CD14-positive monocyte (primary cell): Measurements from ENCODE around the gene EPHX1. TPM values are rescaled to one million over a fixed set of nuclear protein-coding genes. Genes with fewer than 3 reads are reported as not detected.
"Not testable (repeated sequence)": the region's sequence is repeated elsewhere in the genome, so short reads cannot be mapped to it uniquely, and the experiment has no call there.

Experiments used
- DNase-seq, 3 donors: peaks; one replicate each; pipeline ENCODE4 v3.0.0-alpha.2; 2011 to 2022
- H2AFZ ChIP-seq: 2 replicates; pipeline ENCODE4 v1.6.0; 2012; ENCODE audit warnings: mild to moderate bottlenecking, low read depth, low read length, inconsistent platforms; ENCODE audit not compliant: insufficient read depth, poor library complexity, severe bottlenecking
- H3K27ac ChIP-seq, 2 donors: 1 replicate in 1 of 2; 2 replicates in 1 of 2; pipeline ENCODE4 v1.5.1; 2012 to 2013; ENCODE audit warnings: low read length in 2 of 2, control low read depth in 1 of 2, inconsistent platforms in 1 of 2, low read depth in 1 of 2, mild to moderate bottlenecking in 1 of 2
- H3K27me3 ChIP-seq, 2 donors: one replicate each; pipeline versions ENCODE4 v1.6.0 to v1.6.1; 2011 to 2013; ENCODE audit warnings: low read length in 2 of 2; ENCODE audit not compliant: control insufficient read depth in 2 of 2, insufficient read depth in 2 of 2
- H3K36me3 ChIP-seq, 2 donors: replicated peaks in 1 of 2; 1 replicate in 1 of 2; 2 replicates in 1 of 2; pipeline versions ENCODE4 v1.5.1 to v1.6.1; 2012 to 2013; ENCODE audit warnings: low read length in 2 of 2, control low read depth in 1 of 2, inconsistent platforms in 1 of 2, mild to moderate bottlenecking in 1 of 2; ENCODE audit not compliant: insufficient read depth in 2 of 2, control insufficient read depth in 1 of 2
- H3K4me1 ChIP-seq, 2 donors: 1 replicate in 1 of 2; 2 replicates in 1 of 2; pipeline versions ENCODE4 v1.5.1 to v1.6.1; 2012 to 2013; ENCODE audit warnings: low read length in 2 of 2, control low read depth in 1 of 2, inconsistent platforms in 1 of 2, mild to moderate bottlenecking in 1 of 2, moderate library complexity in 1 of 2; ENCODE audit not compliant: insufficient read depth in 2 of 2, control insufficient read depth in 1 of 2
- H3K4me2 ChIP-seq: replicated peaks from 2 replicates; pipeline ENCODE3; 2012; ENCODE audit warnings: low read length, moderate library complexity, mild to moderate bottlenecking; ENCODE audit not compliant: poor library complexity, severe bottlenecking; ENCODE audit errors: extremely low read depth
- H3K4me3 ChIP-seq, 3 experiments: fragments of 200-600 bp in 1 of 3; sonication (generic) in 1 of 3; replicated peaks in 1 of 3; 1 replicate in 2 of 3; 2 replicates in 1 of 3; pipeline ENCODE4 v1.5.1; 2011 to 2013; ENCODE audit warnings: low read length in 3 of 3, mild to moderate bottlenecking in 3 of 3, control low read depth in 2 of 3, low read depth in 2 of 3, inconsistent platforms in 1 of 3, moderate library complexity in 1 of 3
- H3K79me2 ChIP-seq: 2 replicates; pipeline ENCODE4 v1.6.0; 2012; ENCODE audit warnings: mild to moderate bottlenecking, control low read depth, inconsistent platforms, low read length, moderate library complexity; ENCODE audit not compliant: insufficient read depth
- H3K9ac ChIP-seq: 2 replicates; pipeline ENCODE4 v1.6.0; 2017; ENCODE audit warnings: low read length, mild to moderate bottlenecking; ENCODE audit not compliant: insufficient read depth, poor library complexity, severe bottlenecking
- H3K9me3 ChIP-seq, 2 donors: replicated peaks in 1 of 2; 1 replicate in 1 of 2; 2 replicates in 1 of 2; pipeline versions ENCODE4 v1.5.1 to v1.6.1; 2012 to 2013; ENCODE audit warnings: low read length in 2 of 2, control low read depth in 1 of 2; ENCODE audit not compliant: control insufficient read depth in 1 of 2, insufficient read depth in 1 of 2
- H4K20me1 ChIP-seq: 2 replicates; pipeline ENCODE4 v1.6.0; 2012; ENCODE audit warnings: mild to moderate bottlenecking, low read length, control low read depth, moderate library complexity; ENCODE audit not compliant: insufficient read depth
- H3K27ac Mint-ChIP-seq, 7 donors: one replicate each; pipeline ENCODE4 v1.8.0; 2020; ENCODE audit warnings: mild to moderate bottlenecking in 7 of 7, mixed read lengths in 7 of 7, moderate library complexity in 6 of 7, inconsistent platforms in 2 of 7
- H3K27me3 Mint-ChIP-seq, 3 donors: one replicate each; pipeline ENCODE4 v1.8.0; 2021 to 2022; ENCODE audit warnings: low read depth in 3 of 3, mild to moderate bottlenecking in 3 of 3, mixed read lengths in 3 of 3, moderate library complexity in 3 of 3, inconsistent platforms in 1 of 3
- H3K36me3 Mint-ChIP-seq, 2 donors: one replicate each; pipeline ENCODE4 v1.8.0; 2020; ENCODE audit warnings: mixed read lengths in 2 of 2, inconsistent platforms in 1 of 2, mild to moderate bottlenecking in 1 of 2
- H3K4me1 Mint-ChIP-seq: one replicate; pipeline ENCODE4 v1.8.0; 2020; ENCODE audit warnings: mild to moderate bottlenecking, mixed read lengths
- H3K4me3 Mint-ChIP-seq, 2 donors: one replicate each; pipeline ENCODE4 v1.8.0; 2020; ENCODE audit warnings: mild to moderate bottlenecking in 2 of 2, mixed read lengths in 2 of 2, moderate library complexity in 1 of 2
- H3K9me3 Mint-ChIP-seq, 7 donors: one replicate each; pipeline ENCODE4 v1.8.0; 2020 to 2022; ENCODE audit warnings: mixed read lengths in 7 of 7, mild to moderate bottlenecking in 6 of 7, moderate library complexity in 6 of 7, inconsistent platforms in 2 of 7
- CTCF ChIP-seq: fragments of 200-600 bp; IDR thresholded peaks from one replicate; pipeline ENCODE4 v1.8.0; 2022; ENCODE audit warnings: antibody characterized with exemption, mild to moderate bottlenecking
- WGBS: methylation state at CpG from one replicate; pipeline ENCODE4 v1.1.5; 2013; ENCODE audit warnings: missing lambda C conversion rate; ENCODE audit not compliant: insufficient coverage; 5-methylcytosine and 5-hydroxymethylcytosine counted together
- intact Hi-C, 2 donors: fragments of 100-400 bp; cut with micrococcal nuclease; formaldehyde crosslinking; loops; one replicate each; pipeline versions ENCODE4 v1.15.0 to v1.15.1; 2023
- polyA plus RNA-seq, 3 donors: library from polyadenylated mRNA; depleted of rRNA in 1 of 3; unstranded in 2 of 3; stranded (reverse) in 1 of 3; fragments of 300-500 nt in 2 of 3; fragments of >200 nt in 1 of 3; fragmentation: Illumina TruSeq in 2 of 3; gene quantifications; 1 replicate in 2 of 3; 2 replicates in 1 of 3; pipeline ENCODE4 v1.2.3, GENCODE V29; 2012 to 2021

EPHX1 gene
- polyA plus RNA-seq, 3 donors, result 4.6 to 23.8 (median 7.4) TPM

- peak overlapping the region; percentile 28 to 69 (median 33) for H3K4me3 ChIP-seq
- Mint-ChIP-seq H3K9me3 (no peaks in the 10 kb centered on the region), H3K36me3 (peaks cover 0 to 3% of the 10 kb centered on the region in 2 donors), H3K27ac (peak overlapping the region; percentile 70 to 92 (median 84)), H3K4me3 (peak overlapping the region; percentile 66 to 84), H3K27me3 (peaks cover 10 to 14% (median 12%) of the 10 kb centered on the region in 3 donors), H3K4me1 (peaks cover 55% of the 10 kb centered on the region)
- H3K9me3 ChIP-seq, result no peaks in the 10 kb centered on the region
- H3K4me1 ChIP-seq, result peaks cover 44 to 51% of the 10 kb centered on the region in 2 donors
- H3K79me2 ChIP-seq, result peaks cover 5% of the 10 kb centered on the region
- H4K20me1 ChIP-seq, result no peaks in the 10 kb centered on the region
- DNase-seq, result peak; percentile 48 to 68 (median 55)
- intact Hi-C loops, result no loop called here
- peak overlapping the region; percentile 42 for H3K9ac ChIP-seq
- H3K27ac ChIP-seq, result peak overlapping the region; percentile 71 to 78
- H3K36me3 ChIP-seq, result no peaks in the 10 kb centered on the region
- whole genome bisulfite sequencing, result 0% methylated on average over 4 of the region's 10 CpGs
- H3K27me3 ChIP-seq, result peaks cover 0 to 3% of the 10 kb centered on the region in 2 donors
- H2AFZ ChIP-seq, result peak overlapping the region; percentile 75
- H3K4me2 ChIP-seq, result peak overlapping the region; percentile 78
- TF ChIP-seq CTCF, result no peak
These were observed 3.5 kb downstream of the EPHX1 start for GRCh38 chr1:225813214-225813964.

DNA sequence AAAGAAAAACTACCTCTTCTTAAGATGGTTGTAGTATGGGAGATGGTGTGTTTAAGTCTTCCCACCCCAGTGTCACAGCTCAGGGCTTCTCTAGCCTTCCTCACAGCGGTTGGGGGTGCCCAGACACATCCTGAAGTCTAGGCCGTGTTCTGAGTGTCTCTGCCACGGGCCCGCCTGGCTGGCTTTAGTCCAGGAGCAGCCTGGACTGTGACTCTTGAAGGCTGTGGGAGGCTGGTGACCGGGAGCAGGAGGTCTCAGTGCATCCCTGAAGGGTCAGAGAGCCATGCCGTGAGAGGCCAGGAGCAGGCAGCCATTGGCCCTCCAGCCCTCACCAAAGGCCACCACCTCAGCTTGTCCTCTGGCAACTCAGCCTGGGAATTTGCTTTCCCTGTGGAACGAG, 4.5 kb downstream of the EPHX1 start:
- Histone ChIP-seq H4K20me1 (no peaks in the 10 kb centered on the region), H3K27me3 (peaks cover 0 to 3% of the 10 kb centered on the region in 2 donors), H3K4me2 (no peak overlapping the region), H3K4me3 (no peak overlapping the region), H3K27ac (peak overlapping the region in 1 of 2 donors; percentile 78), H3K9ac (no peak overlapping the region), H2AFZ (no peak overlapping the region), H3K4me1 (peaks cover 43 to 50% of the 10 kb centered on the region in 2 donors), H3K79me2 (peaks cover 5% of the 10 kb centered on the region), H3K36me3 (no peaks in the 10 kb centered on the region), H3K9me3 (no peaks in the 10 kb centered on the region)
- intact Hi-C loops, result no loop called here
- H3K4me3 Mint-ChIP-seq, result no peak overlapping the region
- no peak for DNase-seq
- peaks cover 54% of the 10 kb centered on the region for H3K4me1 Mint-ChIP-seq
- H3K9me3 Mint-ChIP-seq, result no peaks in the 10 kb centered on the region
- H3K36me3 Mint-ChIP-seq, result peaks cover 0 to 3% of the 10 kb centered on the region in 2 donors
- peak overlapping the region in 3 of 7 donors; percentile 18 to 70 (median 30) for H3K27ac Mint-ChIP-seq
- no peak for TF ChIP-seq CTCF
- peaks cover 4 to 14% (median 7%) of the 10 kb centered on the region in 3 donors for H3K27me3 Mint-ChIP-seq
- WGBS, result 83% methylated on average over 4 of the region's 7 CpGs

GRCh38 chr1:225815090-225815489, 5.2 kb downstream of the EPHX1 start:
- H3K36me3 ChIP-seq, H3K9ac ChIP-seq, H3K4me3 Mint-ChIP-seq, H3K27ac ChIP-seq, intact Hi-C loops, H2AFZ ChIP-seq, H3K9me3 Mint-ChIP-seq, H4K20me1 ChIP-seq, DNase-seq, H3K36me3 Mint-ChIP-seq, H3K4me3 ChIP-seq, H3K27me3 ChIP-seq, H3K9me3 ChIP-seq, H3K79me2 ChIP-seq, H3K27ac Mint-ChIP-seq, H3K4me2 ChIP-seq: not testable (repeated sequence)
- H3K4me1 ChIP-seq, result peaks cover 38 to 44% of the 10 kb centered on the region in 2 donors
- 95% methylated on average over 3 of the region's 7 CpGs for WGBS
- Mint-ChIP-seq H3K27me3 (peaks cover 4 to 14% (median 7%) of the 10 kb centered on the region in 3 donors), H3K4me1 (peaks cover 49% of the 10 kb centered on the region)
